HG03159 (cell line): ENCODE measurements around the gene KCNF1.

Source experiments
- ATAC-seq: cut with Tn5 transposase; IDR thresholded peaks from one replicate; pipeline ENCODE4 v1.9.1; 2021; ENCODE audit warnings: mild to moderate bottlenecking, moderate library complexity; ENCODE audit not compliant: unreplicated experiment

The KCNF1 gene

GRCh38 chr2:10879624-10880585, 31.8 kb upstream of the KCNF1 start:
- ATAC-seq, result no peak

GRCh38 chr2:10880586-10881321, 31.0 kb upstream of the KCNF1 start:
- ATAC-seq, result no peak

- no peak for ATAC-seq
Measured at GRCh38 chr2:10882568-10882967, 29.2 kb upstream of the KCNF1 start.

- ATAC-seq, result no peak
Measured at GRCh38 chr2:10883066-10883465, 28.7 kb upstream of the KCNF1 start.

- no peak for ATAC-seq
Measured at GRCh38 chr2:10883801-10884478, 27.8 kb upstream of the KCNF1 start.

GRCh38 chr2:10884574-10884975, 27.2 kb upstream of the KCNF1 start:
- no peak for ATAC-seq

- no peak for ATAC-seq
Measured at GRCh38 chr2:10885094-10885860, 26.5 kb upstream of the KCNF1 start.

GRCh38 chr2:10887476-10887875, 24.3 kb upstream of the KCNF1 start:
- no peak for ATAC-seq

GRCh38 chr2:10889651-10890215, 22.0 kb upstream of the KCNF1 start:
- ATAC-seq, result no peak

- no peak for ATAC-seq
Measured at GRCh38 chr2:10890706-10891270, 20.9 kb upstream of the KCNF1 start.

- ATAC-seq, result no peak
Measured at GRCh38 chr2:10891390-10891789, 20.3 kb upstream of the KCNF1 start.

- no peak for ATAC-seq
Measured at GRCh38 chr2:10891848-10892247, 19.9 kb upstream of the KCNF1 start.

GRCh38 chr2:10892316-10892715, 19.4 kb upstream of the KCNF1 start:
- ATAC-seq, result no peak

- no peak for ATAC-seq
Measured at GRCh38 chr2:10892796-10893350, 18.9 kb upstream of the KCNF1 start.

- no peak for ATAC-seq
Measured at GRCh38 chr2:10894264-10894935, 17.3 kb upstream of the KCNF1 start.

GRCh38 chr2:10895231-10895630, 16.5 kb upstream of the KCNF1 start:
- ATAC-seq, result no peak

GRCh38 chr2:10897956-10898355, 13.8 kb upstream of the KCNF1 start:
- no peak for ATAC-seq

- ATAC-seq, result no peak
Measured at GRCh38 chr2:10900216-10901109, 11.3 kb upstream of the KCNF1 start.
